Lower leg skin (tissue), 3 donors: ENCODE data around the gene ZNF541.

Source experiments
- CTCF ChIP-seq, 3 donors: fragments of 450-650 bp; IDR thresholded peaks; one replicate each; pipeline ENCODE4 v1.5.1; 2016; ENCODE audit warnings: antibody characterized with exemption in 3 of 3, mild to moderate bottlenecking in 3 of 3, moderate library complexity in 2 of 3
- POLR2A ChIP-seq, 2 donors: fragments of 450-650 bp; IDR thresholded peaks; one replicate each; pipeline ENCODE4 v1.6.1; 2016 to 2017; ENCODE audit warnings: antibody characterized with exemption in 2 of 2, mild to moderate bottlenecking in 1 of 2, moderate library complexity in 1 of 2

DNA sequence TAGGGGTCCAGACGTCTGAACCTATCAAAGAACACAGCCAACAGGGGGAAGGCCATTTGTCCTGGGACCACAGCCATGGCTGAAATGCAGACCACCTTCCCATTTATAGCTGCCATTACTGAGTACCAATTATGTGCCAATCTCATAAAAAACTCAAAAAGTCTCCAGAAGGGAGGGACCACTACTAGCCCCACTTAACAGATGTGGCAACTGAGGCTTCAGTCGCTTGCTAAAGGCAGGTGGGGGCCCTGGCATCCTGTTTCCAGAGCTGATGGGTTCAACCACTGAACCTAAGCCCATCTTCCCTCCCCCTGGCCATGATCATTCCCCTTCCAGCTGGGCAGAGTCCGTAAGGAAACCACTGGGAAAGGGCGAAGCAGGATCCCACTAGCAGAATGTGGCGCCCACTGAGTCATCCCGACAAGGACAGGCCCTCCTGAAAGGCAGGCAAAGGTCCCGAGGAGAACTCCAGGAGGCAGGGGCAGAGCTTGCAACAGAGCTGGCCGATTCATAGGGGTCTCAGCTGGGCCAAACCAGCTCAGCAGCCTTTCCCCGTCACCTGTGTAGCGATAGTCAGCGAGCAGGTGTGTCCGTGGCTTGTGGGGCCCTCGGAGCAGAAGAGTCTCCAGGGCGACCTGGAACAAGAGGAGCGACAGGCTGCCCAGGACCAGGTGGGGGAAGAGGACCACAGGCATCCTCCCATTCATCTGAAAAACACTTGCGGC is 43.8 kb downstream of the ZNF541 start:
- TF ChIP-seq CTCF (IDR thresholded peaks at IDR 0.05) (no peak), POLR2A (IDR thresholded peaks at IDR 0.05) (no peak)
